ENCODE data around the gene JMJD1C.

- TF ChIP-seq, protein P1, sequence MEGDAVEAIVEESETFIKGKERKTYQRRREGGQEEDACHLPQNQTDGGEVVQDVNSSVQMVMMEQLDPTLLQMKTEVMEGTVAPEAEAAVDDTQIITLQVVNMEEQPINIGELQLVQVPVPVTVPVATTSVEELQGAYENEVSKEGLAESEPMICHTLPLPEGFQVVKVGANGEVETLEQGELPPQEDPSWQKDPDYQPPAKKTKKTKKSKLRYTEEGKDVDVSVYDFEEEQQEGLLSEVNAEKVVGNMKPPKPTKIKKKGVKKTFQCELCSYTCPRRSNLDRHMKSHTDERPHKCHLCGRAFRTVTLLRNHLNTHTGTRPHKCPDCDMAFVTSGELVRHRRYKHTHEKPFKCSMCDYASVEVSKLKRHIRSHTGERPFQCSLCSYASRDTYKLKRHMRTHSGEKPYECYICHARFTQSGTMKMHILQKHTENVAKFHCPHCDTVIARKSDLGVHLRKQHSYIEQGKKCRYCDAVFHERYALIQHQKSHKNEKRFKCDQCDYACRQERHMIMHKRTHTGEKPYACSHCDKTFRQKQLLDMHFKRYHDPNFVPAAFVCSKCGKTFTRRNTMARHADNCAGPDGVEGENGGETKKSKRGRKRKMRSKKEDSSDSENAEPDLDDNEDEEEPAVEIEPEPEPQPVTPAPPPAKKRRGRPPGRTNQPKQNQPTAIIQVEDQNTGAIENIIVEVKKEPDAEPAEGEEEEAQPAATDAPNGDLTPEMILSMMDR (IDR thresholded peaks at IDR 0.05; ENCODE audit: insufficient read depth, low read length, poor library complexity, severe bottlenecking), result no peak
- TF ChIP-seq EZH2phosphoT487 (conservative IDR thresholded peaks at IDR 0.05; ENCODE audit: low read length), result no peak
These were observed 228.4 kb downstream of the JMJD1C start for GRCh38 chr10:63237396-63237795.

All from SU-DHL-6 (cell line).